Measurements from ENCODE around the gene CDC20B.

The CDC20B gene
- long read RNA-seq: 0 reads

GRCh38 chr5:55172937-55173686 is at the start of gene CDC20B:
TSS of gene CDC20B (minus strand) at chr5:55173177. CDS start at chr5:55173000, 177 bp downstream.
- Histone ChIP-seq H3K27me3 (ENCODE audit: insufficient read depth, poor library complexity, severe bottlenecking) (peaks cover 6% of the 10 kb centered on the region), H3K4me3 (replicated peaks; ENCODE audit: insufficient read depth, low read length) (peak within 1 kb of the TSS; percentile 46), H3K27ac (replicated peaks) (no peak within 1 kb of the TSS)
- DNase-seq (ENCODE audit: low read depth in 1 of 2, low spot score in 1 of 2): peak in 1 of 2 experiments; percentile 17
- TF ChIP-seq SPI1 (IDR thresholded peaks at IDR 0.05; ENCODE audit: borderline replicate concordance, low read depth): peak; percentile 12; the same call in 1 of the 2 replicates
- no peak for TF ChIP-seq POLR2AphosphoS5 (IDR thresholded peaks at IDR 0.05; ENCODE audit: low read depth)

GRCh38 chr5:55222092-55222984 is 49.4 kb upstream of the CDC20B start:
- TF ChIP-seq REST (IDR thresholded peaks at IDR 0.05; ENCODE audit: insufficient replicate concordance, low read depth): no peak
- TF ChIP-seq GABPA (IDR thresholded peaks at IDR 0.05; ENCODE audit: low read depth): no peak
- TF ChIP-seq, protein P1, sequence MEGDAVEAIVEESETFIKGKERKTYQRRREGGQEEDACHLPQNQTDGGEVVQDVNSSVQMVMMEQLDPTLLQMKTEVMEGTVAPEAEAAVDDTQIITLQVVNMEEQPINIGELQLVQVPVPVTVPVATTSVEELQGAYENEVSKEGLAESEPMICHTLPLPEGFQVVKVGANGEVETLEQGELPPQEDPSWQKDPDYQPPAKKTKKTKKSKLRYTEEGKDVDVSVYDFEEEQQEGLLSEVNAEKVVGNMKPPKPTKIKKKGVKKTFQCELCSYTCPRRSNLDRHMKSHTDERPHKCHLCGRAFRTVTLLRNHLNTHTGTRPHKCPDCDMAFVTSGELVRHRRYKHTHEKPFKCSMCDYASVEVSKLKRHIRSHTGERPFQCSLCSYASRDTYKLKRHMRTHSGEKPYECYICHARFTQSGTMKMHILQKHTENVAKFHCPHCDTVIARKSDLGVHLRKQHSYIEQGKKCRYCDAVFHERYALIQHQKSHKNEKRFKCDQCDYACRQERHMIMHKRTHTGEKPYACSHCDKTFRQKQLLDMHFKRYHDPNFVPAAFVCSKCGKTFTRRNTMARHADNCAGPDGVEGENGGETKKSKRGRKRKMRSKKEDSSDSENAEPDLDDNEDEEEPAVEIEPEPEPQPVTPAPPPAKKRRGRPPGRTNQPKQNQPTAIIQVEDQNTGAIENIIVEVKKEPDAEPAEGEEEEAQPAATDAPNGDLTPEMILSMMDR (IDR thresholded peaks at IDR 0.05; ENCODE audit: insufficient read depth, low read length): no peak
- TF ChIP-seq SPI1 (IDR thresholded peaks at IDR 0.05; ENCODE audit: borderline replicate concordance, low read depth): no peak
- TF ChIP-seq POLR2AphosphoS5 (IDR thresholded peaks at IDR 0.05; ENCODE audit: low read depth): no peak
- H3K27ac ChIP-seq (replicated peaks): no peak overlapping the region
- peaks cover 34% of the 10 kb centered on the region for H3K27me3 ChIP-seq (ENCODE audit: insufficient read depth, poor library complexity, severe bottlenecking)
- DNase-seq (ENCODE audit: low read depth in 1 of 2, low spot score in 1 of 2): no peak
- no peak overlapping the region for H3K4me3 ChIP-seq (replicated peaks; ENCODE audit: insufficient read depth, low read length)

- peaks cover 27% of the 10 kb centered on the region for H3K27me3 ChIP-seq (ENCODE audit: insufficient read depth, poor library complexity, severe bottlenecking)
- H3K4me3 ChIP-seq (replicated peaks; ENCODE audit: insufficient read depth, low read length): peak overlapping the region; percentile 33
- H3K27ac ChIP-seq (replicated peaks): no peak overlapping the region
- TF ChIP-seq REST (IDR thresholded peaks at IDR 0.05; ENCODE audit: insufficient replicate concordance, low read depth) (no peak), GABPA (IDR thresholded peaks at IDR 0.05; ENCODE audit: low read depth) (no peak), POLR2AphosphoS5 (IDR thresholded peaks at IDR 0.05; ENCODE audit: low read depth) (no peak)
- DNase-seq (ENCODE audit: low read depth in 1 of 2, low spot score in 1 of 2): no peak
Measured at GRCh38 chr5:55220433-55221185, 47.6 kb upstream of the CDC20B start.

GRCh38 chr5:55219770-55220169 is 46.8 kb upstream of the CDC20B start:
- H3K4me3 ChIP-seq (replicated peaks; ENCODE audit: insufficient read depth, low read length): no peak overlapping the region
- TF ChIP-seq REST (IDR thresholded peaks at IDR 0.05; ENCODE audit: insufficient replicate concordance, low read depth): no peak
- TF ChIP-seq GABPA (IDR thresholded peaks at IDR 0.05; ENCODE audit: low read depth): no peak
- no peak for TF ChIP-seq SPI1 (IDR thresholded peaks at IDR 0.05; ENCODE audit: borderline replicate concordance, low read depth)
- TF ChIP-seq, protein P1 (IDR thresholded peaks at IDR 0.05; ENCODE audit: insufficient read depth, low read length): no peak
- TF ChIP-seq POLR2AphosphoS5 (IDR thresholded peaks at IDR 0.05; ENCODE audit: low read depth): no peak
- H3K27ac ChIP-seq (replicated peaks): no peak overlapping the region
- no peak for DNase-seq (ENCODE audit: low read depth in 1 of 2, low spot score in 1 of 2)
- H3K27me3 ChIP-seq (ENCODE audit: insufficient read depth, poor library complexity, severe bottlenecking): peaks cover 25% of the 10 kb centered on the region
